NCI-H1694 treated with DMSO at 0.1 percent for 48 hours (cell line): ENCODE measurements around the gene FAHD1.
A peak's percentile ranks its signal among the peaks of the same experiment; 100 is the strongest.

ENCODE experiments used
- DNase-seq: peaks from one replicate; lab custom pipeline; 2025; lab: John Stamatoyannopoulos, UW

The FAHD1 gene

GRCh38 chr16:1826691-1827573 lies at the start of gene FAHD1, which contains the start of gene HAGH:
Gene FAHD1 (plus strand): TSS chr16:1827206. CDS start chr16:1827239, 33 bp downstream.
Gene HAGH (minus strand): TSS chr16:1826825. CDS start chr16:1826787, 38 bp downstream.
- DNase-seq = peak; percentile 71

GRCh38 chr16:1777375-1778199 lies 49.4 kb upstream of the FAHD1 start:
- DNase-seq = no peak

- no peak for DNase-seq
Observed at GRCh38 chr16:1778200-1779179, 48.5 kb upstream of the FAHD1 start.

- DNase-seq = no peak
Observed at GRCh38 chr16:1779234-1779701, 47.7 kb upstream of the FAHD1 start.

GRCh38 chr16:1779741-1780676 lies 47.0 kb upstream of the FAHD1 start:
- no peak for DNase-seq

- DNase-seq = no peak
Observed at GRCh38 chr16:1780677-1781072, 46.3 kb upstream of the FAHD1 start.

- no peak for DNase-seq
Observed at GRCh38 chr16:1781254-1781653, 45.8 kb upstream of the FAHD1 start.

GRCh38 chr16:1781758-1782407 lies 45.1 kb upstream of the FAHD1 start:
- no peak for DNase-seq

- peak; percentile 97 for DNase-seq
Observed at GRCh38 chr16:1782408-1783264, 44.4 kb upstream of the FAHD1 start, which contains the start of the genes NUBP2 and SPSB3. Gene NUBP2 (plus strand): TSS chr16:1782960. CDS start chr16:1783021, 61 bp downstream. Gene SPSB3 (minus strand): TSS chr16:1782571. CDS start chr16:1781483, 1,088 bp downstream.

- no peak for DNase-seq
Observed at GRCh38 chr16:1784977-1785845, 41.8 kb upstream of the FAHD1 start.

- DNase-seq = no peak
Observed at GRCh38 chr16:1785846-1786170, 41.2 kb upstream of the FAHD1 start.

GRCh38 chr16:1786242-1787055 lies 40.6 kb upstream of the FAHD1 start:
- no peak for DNase-seq

GRCh38 chr16:1787056-1787321 lies 40.0 kb upstream of the FAHD1 start:
- no peak for DNase-seq

GRCh38 chr16:1787322-1788094 lies 39.5 kb upstream of the FAHD1 start:
- DNase-seq = no peak

- DNase-seq = no peak
Observed at GRCh38 chr16:1788095-1788707, 38.8 kb upstream of the FAHD1 start.

- DNase-seq = peak; percentile 1
Observed at GRCh38 chr16:1788708-1789100, 38.3 kb upstream of the FAHD1 start.
